ENCODE data around the gene NPFFR1.

Gene NPFFR1

GRCh38 chr10:70222340-70222794, 61.4 kb downstream of the NPFFR1 start:
- TF ChIP-seq POU2F2 (IDR thresholded peaks at IDR 0.05; ENCODE audit: low read depth, low read length) = no peak
- no peak for TF ChIP-seq SPI1 (IDR thresholded peaks at IDR 0.05; ENCODE audit: low read depth, low read length)
- TF ChIP-seq PAX5 (IDR thresholded peaks at IDR 0.05; ENCODE audit: insufficient read depth, low read length, severe bottlenecking) = no peak
- TF ChIP-seq POLR2A (IDR thresholded peaks at IDR 0.05; ENCODE audit: low read depth, low read length) = no peak
- no peak for TF ChIP-seq POLR2AphosphoS5 (IDR thresholded peaks at IDR 0.05; ENCODE audit: low read depth, low read length)
- TF ChIP-seq TAF1 (IDR thresholded peaks at IDR 0.05; ENCODE audit: low read depth, low read length) = no peak
- FAIRE-seq (no peak), DNase-seq (ENCODE audit: insufficient read length, low spot score) (no peak)

GRCh38 chr10:70221030-70221429, 62.8 kb downstream of the NPFFR1 start:
- DNase-seq (ENCODE audit: insufficient read length, low spot score) (no peak), FAIRE-seq (no peak)
- TF ChIP-seq POLR2AphosphoS5 (IDR thresholded peaks at IDR 0.05; ENCODE audit: low read depth, low read length) (no peak), SPI1 (IDR thresholded peaks at IDR 0.05; ENCODE audit: low read depth, low read length) (peak; percentile 70)

- FAIRE-seq (peak; percentile 13), DNase-seq (ENCODE audit: insufficient read length, low spot score) (no peak)
- no peak for TF ChIP-seq TAF1 (IDR thresholded peaks at IDR 0.05; ENCODE audit: low read depth, low read length)
- no peak for TF ChIP-seq SPI1 (IDR thresholded peaks at IDR 0.05; ENCODE audit: low read depth, low read length)
- TF ChIP-seq POLR2A (IDR thresholded peaks at IDR 0.05; ENCODE audit: low read depth, low read length) = no peak
- TF ChIP-seq PAX5 (IDR thresholded peaks at IDR 0.05; ENCODE audit: insufficient read depth, low read length, severe bottlenecking) = no peak
- TF ChIP-seq POU2F2 (IDR thresholded peaks at IDR 0.05; ENCODE audit: low read depth, low read length) = no peak
- no peak for TF ChIP-seq POLR2AphosphoS5 (IDR thresholded peaks at IDR 0.05; ENCODE audit: low read depth, low read length)
Measured at GRCh38 chr10:70212879-70213278, 70.9 kb downstream of the NPFFR1 start.

- FAIRE-seq (no peak), DNase-seq (ENCODE audit: insufficient read length, low spot score) (no peak)
- TF ChIP-seq PAX5 (IDR thresholded peaks at IDR 0.05; ENCODE audit: insufficient read depth, low read length, severe bottlenecking) (no peak), POLR2AphosphoS5 (IDR thresholded peaks at IDR 0.05; ENCODE audit: low read depth, low read length) (no peak), TAF1 (IDR thresholded peaks at IDR 0.05; ENCODE audit: low read depth, low read length) (no peak)
Measured at GRCh38 chr10:70212277-70212676, 71.5 kb downstream of the NPFFR1 start.

GRCh38 chr10:70206762-70207161, 77.0 kb downstream of the NPFFR1 start:
- DNase-seq (ENCODE audit: insufficient read length, low spot score) = no peak
- FAIRE-seq = no peak
- TF ChIP-seq POU2F2 (IDR thresholded peaks at IDR 0.05; ENCODE audit: low read depth, low read length) (no peak), PAX5 (IDR thresholded peaks at IDR 0.05; ENCODE audit: insufficient read depth, low read length, severe bottlenecking) (no peak)

- DNase-seq (ENCODE audit: insufficient read length, low spot score) = no peak
- FAIRE-seq = no peak
- TF ChIP-seq POLR2AphosphoS5 (IDR thresholded peaks at IDR 0.05; ENCODE audit: low read depth, low read length) = no peak
Measured at GRCh38 chr10:70201105-70201504, 82.7 kb downstream of the NPFFR1 start.

- TF ChIP-seq SPI1 (IDR thresholded peaks at IDR 0.05; ENCODE audit: low read depth, low read length) (no peak), POU2F2 (IDR thresholded peaks at IDR 0.05; ENCODE audit: low read depth, low read length) (no peak), POLR2A (IDR thresholded peaks at IDR 0.05; ENCODE audit: low read depth, low read length) (no peak), PAX5 (IDR thresholded peaks at IDR 0.05; ENCODE audit: insufficient read depth, low read length, severe bottlenecking) (no peak), POLR2AphosphoS5 (IDR thresholded peaks at IDR 0.05; ENCODE audit: low read depth, low read length) (no peak), TAF1 (IDR thresholded peaks at IDR 0.05; ENCODE audit: low read depth, low read length) (no peak)
- no peak for DNase-seq (ENCODE audit: insufficient read length, low spot score)
- FAIRE-seq = no peak
Measured at GRCh38 chr10:70198696-70199466, 84.9 kb downstream of the NPFFR1 start.

All from GM12891 (cell line).